A549 (cell line): ENCODE data around the gene SLC11A1. TPM values are rescaled to one million over a fixed set of nuclear protein-coding genes. Genes with fewer than 3 reads are reported as not detected.

Source experiments
- ATAC-seq, 2 experiments: fragments of 200-7000 bp in 1 of 2; fragments of >200 bp in 1 of 2; cut with Nextera tagmentation in 1 of 2; cut with Tn5 transposase in 1 of 2; 3 replicates each; pipeline versions ENCODE4 v1.8.0 to v1.9.1; 2018 to 2020; ENCODE audit warnings: mild to moderate bottlenecking in 1 of 2, moderate library complexity in 1 of 2
- CTCF ChIA-PET: fragments of 300-600 bp; sonication (Branson Sonifier 250); formaldehyde crosslinking; extraction: SDS; loops from one replicate; lab custom pipeline; 2021; ENCODE audit warnings: antibody characterized with exemption, inconsistent platforms; lab: Yijun Ruan, JAX
- POLR2A ChIA-PET: fragments of 350-600 bp; formaldehyde crosslinking; extraction: SDS; loops from one replicate; lab custom pipeline; 2021; ENCODE audit warnings: antibody characterized with exemption, inconsistent platforms; lab: Yijun Ruan, JAX
- DNase-seq, 2 experiments: peaks; one replicate each; pipeline versions ENCODE4 v3.0.0 to v3.0.0-alpha.2; 2011 to 2016; ENCODE audit warnings: low read depth in 1 of 2, low spot score in 1 of 2
- FAIRE-seq: peaks from 2 replicates; lab custom pipeline; 2011; peaks lifted over from hg19 to GRCh38; lab: Jason Lieb, UNC
- H3K27ac ChIP-seq, 2 experiments: fragments of >200 bp; sonication (Bioruptor Twin); formaldehyde crosslinking; 3 replicates each; pipeline ENCODE4 v1.5.1; 2016 to 2017
- H3K4me1 ChIP-seq: fragments of >200 bp; sonication (Bioruptor Twin); formaldehyde crosslinking; 3 replicates; pipeline ENCODE4 v1.6.1; 2016
- H3K4me2 ChIP-seq: fragments of >200 bp; sonication (Bioruptor Twin); formaldehyde crosslinking; 3 replicates; pipeline ENCODE4 v1.6.1; 2016
- H3K4me3 ChIP-seq: fragments of >200 bp; sonication (Bioruptor Twin); formaldehyde crosslinking; 3 replicates; pipeline ENCODE4 v1.5.1; 2016
- H3K9me3 ChIP-seq: fragments of >200 bp; sonication (Bioruptor Twin); formaldehyde crosslinking; 3 replicates; pipeline ENCODE4 v1.6.1; 2016
- ATOH8 ChIP-seq: fragments of 250-450 bp; sonication (Bioruptor Pico); IDR thresholded peaks from 2 replicates; pipeline ENCODE4 v1.5.0; 2020; ENCODE audit warnings: low read depth, mild to moderate bottlenecking, moderate library complexity
- BCL3 ChIP-seq: fragments of >200 bp; sonication (Bioruptor Twin); formaldehyde crosslinking; IDR thresholded peaks from 3 replicates; pipeline ENCODE4 v1.6.1; 2016
- BHLHE40 ChIP-seq: IDR thresholded peaks from 2 replicates; pipeline ENCODE4 v1.6.1; 2012; ENCODE audit warnings: low read depth, low read length, inconsistent platforms
- CBX8 ChIP-seq: fragments of 200-600 bp; sonication (generic); IDR thresholded peaks from 2 replicates; pipeline ENCODE4 v1.6.1; 2016
- CTCF ChIP-seq: fragments of >200 bp; sonication (Bioruptor Twin); formaldehyde crosslinking; IDR thresholded peaks from 3 replicates; pipeline ENCODE4 v1.5.1; 2016
- EP300 ChIP-seq, 2 experiments: fragments of >200 bp; sonication (Bioruptor Twin); formaldehyde crosslinking; IDR thresholded peaks; 2 replicates in 1 of 2; 3 replicates in 1 of 2; pipeline ENCODE4 v1.6.1; 2016 to 2017
- FOSB ChIP-seq: fragments of 250-450 bp; sonication (Bioruptor Pico); IDR thresholded peaks from 2 replicates; pipeline ENCODE4 v1.5.0; 2020; ENCODE audit warnings: mild to moderate bottlenecking, moderate library complexity
- HMGXB4 ChIP-seq: fragments of 250-450 bp; sonication (Bioruptor Pico); IDR thresholded peaks from 2 replicates; pipeline ENCODE4 v1.5.0; 2021; ENCODE audit warnings: mild to moderate bottlenecking, moderate library complexity, borderline replicate concordance
- HOXA7 ChIP-seq: fragments of 250-450 bp; sonication (Bioruptor Pico); IDR thresholded peaks from 2 replicates; pipeline ENCODE4 v1.5.0; 2020; ENCODE audit warnings: mild to moderate bottlenecking, moderate library complexity
- HOXB13 ChIP-seq: fragments of 250-450 bp; sonication (Bioruptor Pico); IDR thresholded peaks from 2 replicates; pipeline ENCODE4 v1.5.0; 2020; ENCODE audit warnings: low read depth, mild to moderate bottlenecking, moderate library complexity
- JUN ChIP-seq, 2 experiments: fragments of >200 bp; sonication (Bioruptor Twin); formaldehyde crosslinking; IDR thresholded peaks; 2 replicates in 1 of 2; 3 replicates in 1 of 2; pipeline ENCODE4 v1.6.1; 2016 to 2017
- KDM5A ChIP-seq: fragments of 200-600 bp; sonication (generic); IDR thresholded peaks from 2 replicates; pipeline ENCODE4 v1.6.1; 2016; ENCODE audit warnings: antibody characterized with exemption, mild to moderate bottlenecking
- MYC ChIP-seq: IDR thresholded peaks from 2 replicates; pipeline ENCODE4 v1.6.1; 2012; ENCODE audit warnings: mild to moderate bottlenecking, inconsistent platforms, low read length, improper control_type of control experiment, borderline replicate concordance
- NFE2L2 ChIP-seq: fragments of 150-350 bp; conservative IDR thresholded peaks from 2 replicates; pipeline ENCODE4 v1.6.1; 2014; ENCODE audit warnings: low read length
- PBX3 ChIP-seq: IDR thresholded peaks from 2 replicates; pipeline ENCODE4 v1.6.1; 2012
- POLR2AphosphoS2 ChIP-seq: conservative IDR thresholded peaks from 2 replicates; pipeline ENCODE4 v1.6.1; 2012; ENCODE audit warnings: low read length, improper control_type of control experiment, inconsistent platforms
- RAD21 ChIP-seq, 2 experiments: fragments of >200 bp in 1 of 2; sonication (Bioruptor Twin) in 1 of 2; formaldehyde crosslinking in 1 of 2; IDR thresholded peaks in 1 of 2; conservative IDR thresholded peaks in 1 of 2; 2 replicates in 1 of 2; 3 replicates in 1 of 2; pipeline ENCODE4 v1.6.1; 2012 to 2018; ENCODE audit warnings: inconsistent platforms in 1 of 2
- RNF2 ChIP-seq: fragments of 200-600 bp; sonication (generic); IDR thresholded peaks from 2 replicates; pipeline ENCODE4 v1.6.1; 2016; ENCODE audit warnings: low read depth, mild to moderate bottlenecking, antibody characterized with exemption, moderate library complexity, borderline replicate concordance
- TFCP2L1 ChIP-seq: fragments of 250-450 bp; sonication (Bioruptor Pico); IDR thresholded peaks from 2 replicates; pipeline ENCODE4 v1.5.0; 2021; ENCODE audit warnings: mild to moderate bottlenecking
- TP53 ChIP-seq: fragments of 250-450 bp; sonication (Bioruptor Pico); IDR thresholded peaks from 2 replicates; pipeline ENCODE4 v1.5.0; 2021; ENCODE audit warnings: mild to moderate bottlenecking, moderate library complexity
- USF2 ChIP-seq: fragments of 450-650 bp; IDR thresholded peaks from 2 replicates; pipeline ENCODE4 v1.6.1; 2014; ENCODE audit warnings: antibody characterized with exemption
- ZC3H11A ChIP-seq: fragments of 450-650 bp; IDR thresholded peaks from 2 replicates; pipeline ENCODE4 v1.6.1; 2014; ENCODE audit warnings: antibody characterized with exemption, mild to moderate bottlenecking
- ZSCAN20 ChIP-seq: fragments of 250-450 bp; sonication (Bioruptor Pico); IDR thresholded peaks from 2 replicates; pipeline ENCODE4 v1.8.0; 2022; ENCODE audit warnings: mild to moderate bottlenecking, moderate library complexity
- WGBS: methylation state at CpG from one replicate; pipeline ENCODE4 v1.1.6; 2017; ENCODE audit errors: missing lambda C conversion rate; 5-methylcytosine and 5-hydroxymethylcytosine counted together
- polyA plus RNA-seq, 4 experiments: library from polyadenylated mRNA; depleted of rRNA in 3 of 4; stranded (reverse); fragments of >200 nt; fragmentation: RNase III in 1 of 4; extraction: RNeasy Plus Mini Kit Qiagen cat#74134 plus additional on column Dnase treatment in 1 of 4; gene quantifications; 2 replicates in 3 of 4; 3 replicates in 1 of 4; pipeline ENCODE4 v1.2.3, GENCODE V29; 2011 to 2017

Gene SLC11A1
- polyA plus RNA-seq, 2 of the 4 experiments (the other 2 are of a cell fraction), result 0.18 to 0.52 TPM

- FAIRE-seq (no peak), DNase-seq (no peak), ATAC-seq (no peak)
- no peaks in the 10 kb centered on the region for H3K9me3 ChIP-seq
- WGBS, result 81% methylated on average over 2 of the region's 2 CpGs
- no peak overlapping the region for H3K27ac ChIP-seq
- TF ChIP-seq TFCP2L1 (CRISPR knock-in tag) (no peak), CTCF (no peak), HOXA7 (CRISPR knock-in tag) (no peak), EP300 (IDR thresholded peaks at IDR 0.05) (no peak), ZSCAN20 (CRISPR knock-in tag) (no peak), KDM5A (no peak), POLR2AphosphoS2 (no peak), JUN (IDR thresholded peaks at IDR 0.05) (no peak), HMGXB4 (CRISPR knock-in tag) (no peak), NFE2L2 (no peak), RNF2 (no peak), MYC (no peak), BHLHE40 (no peak), ZC3H11A (no peak), HOXB13 (CRISPR knock-in tag) (no peak), CBX8 (no peak)
- H3K4me1 ChIP-seq, result peaks cover 6% of the 10 kb centered on the region
- H3K4me2 ChIP-seq, result no peak overlapping the region
- no peak overlapping the region for H3K4me3 ChIP-seq
- CTCF ChIA-PET, result no interaction called here
- POLR2A ChIA-PET, result no interaction called here
These were observed 39.0 kb downstream of the SLC11A1 start for GRCh38 chr2:218421027-218421426.

- Histone ChIP-seq H3K4me3 (no peak overlapping the region), H3K27ac (no peak overlapping the region), H3K4me1 (peaks cover 6% of the 10 kb centered on the region), H3K9me3 (no peaks in the 10 kb centered on the region), H3K4me2 (no peak overlapping the region)
- no peak for FAIRE-seq
- ChIA-PET POLR2A (no interaction called here), CTCF (interaction anchor here (0.8 to 1.2 kb wide), 3 partner anchors 9 to 44 kb away, joined by 3 read pairs; no protein-coding TSS in a partner anchor)
- WGBS, result 81% methylated on average over 7 of the region's 9 CpGs
- no peak for ATAC-seq
- DNase-seq, result no peak
- no peak for TF ChIP-seq BCL3
- TF ChIP-seq FOSB (CRISPR knock-in tag), result no peak
- TF ChIP-seq HMGXB4 (CRISPR knock-in tag), result no peak
- TF ChIP-seq TP53 (CRISPR knock-in tag), result no peak
- no peak for TF ChIP-seq RNF2
- TF ChIP-seq USF2, result no peak
- TF ChIP-seq HOXB13 (CRISPR knock-in tag), result no peak
- no peak for TF ChIP-seq ATOH8 (CRISPR knock-in tag)
- no peak for TF ChIP-seq PBX3
- no peak for TF ChIP-seq RAD21 (conservative IDR thresholded peaks at IDR 0.05 in 1 of 2, IDR thresholded peaks at IDR 0.05 in 1 of 2)
These were observed 40.5 kb downstream of the SLC11A1 start for GRCh38 chr2:218422403-218423086.
